Ectodermal cell (in vitro differentiated cells): ENCODE results near the gene PEX10.

ENCODE experiments used
- H3K27ac ChIP-seq: 2 replicates; pipeline ENCODE4 v1.7.0; 2013; ENCODE audit warnings: mild to moderate bottlenecking, low read depth, low read length; ENCODE audit not compliant: insufficient read depth, poor library complexity, severe bottlenecking
- H3K27me3 ChIP-seq: 2 replicates; pipeline ENCODE4 v1.7.0; 2013; ENCODE audit warnings: mild to moderate bottlenecking, low read length; ENCODE audit not compliant: insufficient read depth, control insufficient read depth, poor library complexity, severe bottlenecking
- H3K36me3 ChIP-seq: one replicate; pipeline ENCODE4 v1.7.0; 2013; ENCODE audit warnings: low read length; ENCODE audit not compliant: control insufficient read depth, insufficient read depth
- H3K4me1 ChIP-seq: one replicate; pipeline ENCODE4 v1.7.0; 2013; ENCODE audit warnings: low read length; ENCODE audit not compliant: control insufficient read depth, insufficient read depth
- H3K4me3 ChIP-seq: 2 replicates; pipeline ENCODE4 v1.7.0; 2013; ENCODE audit warnings: low read depth, low read length, control low read depth; ENCODE audit not compliant: insufficient read depth
- H3K9me3 ChIP-seq: 2 replicates; pipeline ENCODE4 v1.7.0; 2013; ENCODE audit warnings: mild to moderate bottlenecking, low read length, moderate library complexity; ENCODE audit not compliant: control insufficient read depth
- WGBS, 2 experiments: methylation state at CpG; one replicate each; pipeline ENCODE4 v1.1.7; 2013; ENCODE audit warnings: missing lambda C conversion rate in 2 of 2; 5-methylcytosine and 5-hydroxymethylcytosine counted together

The PEX10 gene

GRCh38 chr1:2363847-2364513, 48.4 kb downstream of the PEX10 start:
- H3K27ac ChIP-seq: no peak overlapping the region
- H3K27me3 ChIP-seq: no peaks in the 10 kb centered on the region
- WGBS, 2 experiments: 95 to 98% methylated on average over 2 of the region's 2 CpGs
- no peaks in the 10 kb centered on the region for H3K9me3 ChIP-seq
- no peak overlapping the region for H3K4me3 ChIP-seq
- H3K36me3 ChIP-seq: no peaks in the 10 kb centered on the region
- H3K4me1 ChIP-seq: no peaks in the 10 kb centered on the region

GRCh38 chr1:2360588-2361364, 51.6 kb downstream of the PEX10 start:
- H3K27ac ChIP-seq: no peak overlapping the region
- 91 to 94% methylated on average over 11 of the region's 11 CpGs for WGBS, 2 experiments
- H3K27me3 ChIP-seq: no peaks in the 10 kb centered on the region
- H3K4me1 ChIP-seq: no peaks in the 10 kb centered on the region
- no peaks in the 10 kb centered on the region for H3K36me3 ChIP-seq
- H3K4me3 ChIP-seq: no peak overlapping the region
- H3K9me3 ChIP-seq: no peaks in the 10 kb centered on the region

GRCh38 chr1:2358651-2359640, 53.4 kb downstream of the PEX10 start:
- WGBS, 2 experiments: 89% methylated on average over 24 of the region's 24 CpGs
- Histone ChIP-seq H3K4me3 (no peak overlapping the region), H3K9me3 (no peaks in the 10 kb centered on the region), H3K27me3 (no peaks in the 10 kb centered on the region), H3K27ac (no peak overlapping the region), H3K36me3 (no peaks in the 10 kb centered on the region), H3K4me1 (no peaks in the 10 kb centered on the region)

GRCh38 chr1:2358072-2358471, 54.3 kb downstream of the PEX10 start:
- H3K4me3 ChIP-seq: no peak overlapping the region
- no peak overlapping the region for H3K27ac ChIP-seq
- H3K9me3 ChIP-seq: no peaks in the 10 kb centered on the region
- no peaks in the 10 kb centered on the region for H3K4me1 ChIP-seq
- H3K27me3 ChIP-seq: no peaks in the 10 kb centered on the region
- 94 to 96% methylated on average over 13 of the region's 13 CpGs for WGBS, 2 experiments
- H3K36me3 ChIP-seq: no peaks in the 10 kb centered on the region

- H3K4me3 ChIP-seq: no peak overlapping the region
- no peaks in the 10 kb centered on the region for H3K4me1 ChIP-seq
- 94% methylated on average over 37 of the region's 37 CpGs for WGBS, 2 experiments
- H3K27ac ChIP-seq: no peak overlapping the region
- no peaks in the 10 kb centered on the region for H3K9me3 ChIP-seq
- no peaks in the 10 kb centered on the region for H3K27me3 ChIP-seq
- no peaks in the 10 kb centered on the region for H3K36me3 ChIP-seq
Measured at GRCh38 chr1:2356911-2357845, 55.2 kb downstream of the PEX10 start.

- no peak overlapping the region for H3K4me3 ChIP-seq
- 95 to 96% methylated on average over 15 of the region's 15 CpGs for WGBS, 2 experiments
- H3K27me3 ChIP-seq: no peaks in the 10 kb centered on the region
- H3K9me3 ChIP-seq: no peaks in the 10 kb centered on the region
- no peaks in the 10 kb centered on the region for H3K36me3 ChIP-seq
- H3K27ac ChIP-seq: no peak overlapping the region
- H3K4me1 ChIP-seq: no peaks in the 10 kb centered on the region
Measured at GRCh38 chr1:2356401-2356800, 56.0 kb downstream of the PEX10 start.

GRCh38 chr1:2355373-2356261, 56.7 kb downstream of the PEX10 start:
- 92 to 94% methylated on average over 28 of the region's 28 CpGs for WGBS, 2 experiments

GRCh38 chr1:2354511-2355372, 57.6 kb downstream of the PEX10 start:
- Histone ChIP-seq H3K9me3 (no peaks in the 10 kb centered on the region), H3K4me3 (no peak overlapping the region), H3K27ac (no peak overlapping the region), H3K27me3 (no peaks in the 10 kb centered on the region), H3K36me3 (no peaks in the 10 kb centered on the region), H3K4me1 (peaks cover 2% of the 10 kb centered on the region)
- 94 to 95% methylated on average over 38 of the region's 38 CpGs for WGBS, 2 experiments

More at GRCh38 chr1:2355373-2356261, 56.7 kb downstream of the PEX10 start:
- no peaks in the 10 kb centered on the region for H3K27me3 ChIP-seq
- no peak overlapping the region for H3K27ac ChIP-seq
- H3K4me3 ChIP-seq: no peak overlapping the region
- H3K9me3 ChIP-seq: no peaks in the 10 kb centered on the region
- no peaks in the 10 kb centered on the region for H3K4me1 ChIP-seq
- H3K36me3 ChIP-seq: no peaks in the 10 kb centered on the region
